GM21367 (cell line): ENCODE data around the gene TTC28.
"Not testable (repeated sequence)": the region's sequence is repeated elsewhere in the genome, so short reads cannot be mapped to it uniquely, and the experiment has no call there.

Experiments used
- ATAC-seq: cut with Tn5 transposase; IDR thresholded peaks from one replicate; pipeline ENCODE4 v1.9.1; 2021; ENCODE audit not compliant: unreplicated experiment

TTC28 gene

DNA sequence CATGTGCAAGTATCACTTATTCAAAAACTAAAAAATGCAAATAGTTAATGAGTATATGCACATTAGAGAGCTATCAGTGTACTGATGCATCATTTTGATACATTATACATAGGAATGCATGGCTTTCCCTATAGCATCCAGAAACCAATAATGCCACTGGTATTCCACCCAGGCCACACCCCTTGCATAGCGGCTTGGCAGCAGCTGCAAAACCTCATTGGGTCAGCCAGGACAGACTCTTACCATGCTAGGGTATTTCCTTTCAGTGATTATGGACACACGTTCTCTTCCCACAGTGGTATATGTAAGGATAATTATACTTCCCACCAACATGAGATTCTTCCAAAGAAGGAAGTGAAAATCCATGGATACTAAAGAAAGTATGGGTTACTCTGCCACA lies 614.7 kb downstream of the TTC28 start:
- ATAC-seq: no peak

DNA sequence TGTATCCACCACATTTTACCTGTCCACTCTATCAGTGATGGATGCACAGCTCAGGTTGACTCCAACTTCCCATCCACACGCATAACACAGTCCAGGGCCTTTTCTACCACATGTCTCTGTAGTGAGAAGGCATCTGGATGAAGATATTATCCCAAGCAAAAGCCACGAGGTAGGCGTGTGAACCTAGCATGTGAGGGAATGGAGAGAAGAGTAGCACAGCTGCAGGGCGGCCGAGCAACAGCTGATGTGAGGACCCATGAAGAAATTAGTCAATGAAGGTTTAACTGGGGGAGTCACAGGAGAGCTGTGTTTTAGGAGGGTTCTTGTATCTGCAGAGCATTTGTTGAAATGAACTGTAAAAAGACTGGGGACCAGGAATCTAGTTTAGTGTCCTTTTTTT lies 616.0 kb downstream of the TTC28 start:
- no peak for ATAC-seq

- ATAC-seq: not testable (repeated sequence)
Observed at GRCh38 chr22:28060594-28060993, 619.0 kb downstream of the TTC28 start.

DNA sequence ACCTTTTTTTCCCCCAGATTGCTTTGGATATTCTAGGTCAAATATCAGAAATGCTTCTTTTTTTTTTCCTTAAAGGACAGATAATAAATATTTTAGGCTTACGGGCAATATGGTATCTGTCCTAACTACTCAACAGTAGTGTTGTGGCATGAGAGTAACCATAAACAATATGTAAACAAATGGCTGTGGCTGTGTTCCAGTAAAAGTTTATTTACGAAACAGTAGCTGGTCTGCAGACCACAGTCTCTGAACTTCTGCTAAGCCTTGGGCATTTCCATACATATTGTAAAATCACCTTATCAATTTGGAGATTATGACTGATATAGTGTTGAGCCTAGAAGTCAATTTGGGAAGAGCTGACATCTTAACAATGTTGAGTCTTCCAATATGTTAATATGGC lies 621.6 kb downstream of the TTC28 start:
- ATAC-seq: no peak

DNA sequence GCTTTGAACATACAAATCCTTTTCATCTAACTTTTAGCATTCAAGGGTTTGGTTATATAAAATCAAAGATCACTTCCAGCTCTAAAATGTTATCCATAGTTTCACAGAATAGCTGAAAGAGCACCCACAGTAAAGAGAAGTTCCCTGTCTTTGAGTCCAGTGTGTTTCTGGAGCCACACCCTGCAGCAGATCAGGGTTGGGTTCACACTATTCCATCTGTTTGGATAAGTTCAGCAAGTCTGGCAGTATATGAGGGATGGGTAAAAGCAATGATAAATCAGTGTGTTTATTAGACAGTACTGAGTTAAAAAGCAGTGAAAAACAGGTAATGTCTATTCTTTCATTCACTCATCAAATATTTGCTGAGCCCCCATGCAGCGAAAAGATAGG lies 624.8 kb downstream of the TTC28 start:
- no peak for ATAC-seq

DNA sequence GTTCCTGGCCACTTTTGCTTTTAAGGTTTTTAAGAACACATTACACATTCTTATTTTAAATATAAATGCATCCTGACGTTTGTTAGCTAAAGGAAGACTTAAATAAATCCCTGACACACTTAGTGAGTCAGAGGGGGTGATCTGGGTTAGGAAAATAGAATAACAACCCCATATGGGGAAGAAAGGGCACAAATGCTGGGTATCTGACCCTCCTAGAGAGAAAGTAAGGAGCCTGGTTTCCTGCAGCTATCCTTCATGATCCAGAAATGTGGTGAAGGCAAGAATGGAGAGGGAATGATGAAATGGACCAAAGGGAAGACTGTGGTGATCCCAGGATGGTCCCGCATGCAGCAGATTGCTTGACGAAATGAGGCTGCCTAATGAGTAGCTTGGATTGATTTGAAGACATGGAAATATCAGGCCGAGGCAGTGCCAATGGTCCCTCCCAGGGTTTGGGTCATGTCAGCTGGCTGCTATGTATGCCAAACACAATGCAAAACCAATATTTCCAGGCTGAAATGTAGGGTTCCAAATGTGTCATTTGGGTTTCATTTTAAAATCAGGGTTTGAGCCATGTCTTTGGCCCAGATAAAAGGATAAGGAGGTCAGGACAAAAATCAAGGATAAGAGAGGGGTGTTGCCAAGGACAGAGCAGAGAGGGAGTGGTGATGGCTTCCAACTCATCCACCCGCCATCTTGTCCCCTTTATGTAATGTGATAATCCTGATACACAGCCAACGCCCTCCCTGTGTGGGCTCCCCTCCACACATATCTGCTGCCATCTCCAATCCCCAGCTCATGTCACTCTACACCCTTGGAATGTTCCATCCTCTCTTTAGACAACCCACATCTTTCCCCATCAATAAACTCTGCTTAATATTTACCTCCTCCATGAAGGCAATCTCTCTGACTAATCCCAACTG lies 625.5 kb downstream of the TTC28 start:
- ATAC-seq: no peak

- no peak for ATAC-seq
Observed at GRCh38 chr22:28052825-28053269, 626.8 kb downstream of the TTC28 start.

- no peak for ATAC-seq
Observed at GRCh38 chr22:28051787-28052356, 627.8 kb downstream of the TTC28 start.

GRCh38 chr22:28051091-28051786 lies 628.4 kb downstream of the TTC28 start:
- ATAC-seq: no peak

GRCh38 chr22:28048529-28048928 lies 631.1 kb downstream of the TTC28 start:
- ATAC-seq: no peak

DNA sequence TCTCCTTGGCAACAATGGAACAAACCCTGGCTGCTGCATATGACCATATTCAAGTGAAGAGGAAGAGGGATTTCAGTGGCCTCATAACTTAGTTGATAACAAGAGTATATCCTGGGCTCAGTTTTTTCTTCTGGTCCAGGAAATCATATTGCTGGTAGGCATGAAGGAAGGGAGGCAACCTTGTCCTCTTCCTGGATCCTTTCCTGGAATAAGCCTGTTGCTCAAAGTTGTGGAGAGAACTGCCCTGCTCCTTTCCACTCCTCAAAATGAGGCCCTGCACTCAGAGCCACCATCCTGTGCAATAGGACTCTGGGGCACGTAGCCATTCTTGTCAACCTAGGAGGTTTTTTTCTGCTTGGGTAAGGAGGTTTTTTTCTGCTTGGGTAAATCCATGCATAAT lies 631.9 kb downstream of the TTC28 start:
- no peak for ATAC-seq

DNA sequence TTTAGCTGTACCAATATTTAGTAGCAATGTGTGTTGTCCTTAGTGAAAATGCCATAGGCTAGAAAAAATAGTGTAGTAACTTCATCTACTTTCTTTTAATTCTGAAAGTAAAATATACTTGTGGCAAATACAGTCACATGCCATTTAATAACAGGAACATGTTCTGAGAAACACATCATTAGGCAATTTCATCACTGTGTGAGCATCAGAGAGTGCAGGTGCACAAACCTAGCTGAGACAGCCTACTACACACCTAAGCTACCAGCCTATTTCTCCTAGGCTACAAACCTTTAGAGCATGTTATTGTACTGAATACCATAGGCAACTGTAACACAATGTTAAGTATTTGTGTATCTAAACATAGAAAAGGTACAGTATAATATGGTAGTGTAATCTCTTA lies 633.5 kb downstream of the TTC28 start:
- ATAC-seq: no peak

- no peak for ATAC-seq
Observed at GRCh38 chr22:28044546-28045173, 635.0 kb downstream of the TTC28 start.

GRCh38 chr22:28043266-28043665 lies 636.4 kb downstream of the TTC28 start:
- ATAC-seq: no peak

DNA sequence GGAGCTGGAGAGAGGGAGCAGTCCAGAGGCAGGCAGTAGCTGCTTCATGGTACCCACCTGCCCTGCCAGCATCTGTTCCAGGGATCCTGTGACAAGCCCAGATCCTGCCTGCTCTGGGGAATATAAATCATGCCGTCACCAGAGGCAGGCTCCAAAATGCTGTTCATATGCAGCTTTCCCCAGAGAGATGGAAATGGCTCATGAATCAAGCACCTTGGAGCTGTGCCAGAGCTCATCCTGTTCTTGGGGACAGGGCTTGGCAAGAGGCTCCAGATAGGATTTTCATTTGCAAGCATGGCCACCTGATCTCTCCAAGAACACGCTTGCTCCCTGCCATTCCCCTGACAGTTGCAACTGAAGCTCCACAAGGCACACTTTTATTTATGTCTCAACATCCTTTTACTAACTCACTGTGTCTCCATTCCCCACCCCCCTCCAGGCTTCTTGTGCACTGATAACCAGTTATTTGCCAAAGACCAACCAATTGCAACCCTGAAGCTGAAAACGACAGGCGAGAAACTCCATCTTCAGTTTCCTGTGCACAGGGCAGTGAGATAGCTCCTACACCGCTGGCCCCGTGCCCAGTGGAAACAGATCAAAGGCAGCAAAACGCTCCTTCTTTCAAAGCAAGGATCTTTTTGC lies 644.8 kb downstream of the TTC28 start:
- no peak for ATAC-seq

GRCh38 chr22:28034145-28034759 lies 645.4 kb downstream of the TTC28 start:
- ATAC-seq: no peak

DNA sequence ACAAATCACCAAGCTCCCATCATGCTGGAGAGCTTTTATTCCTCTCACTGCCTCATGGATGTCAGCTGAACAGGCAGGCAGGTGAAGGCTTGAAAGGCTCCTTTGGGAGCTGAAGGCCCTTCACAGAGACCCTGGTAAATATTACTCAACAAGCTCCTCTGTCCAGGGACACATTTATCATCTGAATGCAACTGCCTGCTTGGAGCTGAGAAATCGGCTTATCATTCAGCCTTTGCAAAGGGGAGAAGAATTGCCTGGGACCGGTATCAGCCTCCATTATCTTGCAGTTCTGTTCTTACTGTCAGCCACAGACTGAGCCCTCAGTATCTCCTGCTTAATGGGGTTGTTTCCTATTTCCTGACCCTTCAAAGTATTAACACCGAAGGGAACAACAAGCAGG lies 646.8 kb downstream of the TTC28 start:
- ATAC-seq: no peak

GRCh38 chr22:28031383-28031922 lies 648.2 kb downstream of the TTC28 start:
- no peak for ATAC-seq

DNA sequence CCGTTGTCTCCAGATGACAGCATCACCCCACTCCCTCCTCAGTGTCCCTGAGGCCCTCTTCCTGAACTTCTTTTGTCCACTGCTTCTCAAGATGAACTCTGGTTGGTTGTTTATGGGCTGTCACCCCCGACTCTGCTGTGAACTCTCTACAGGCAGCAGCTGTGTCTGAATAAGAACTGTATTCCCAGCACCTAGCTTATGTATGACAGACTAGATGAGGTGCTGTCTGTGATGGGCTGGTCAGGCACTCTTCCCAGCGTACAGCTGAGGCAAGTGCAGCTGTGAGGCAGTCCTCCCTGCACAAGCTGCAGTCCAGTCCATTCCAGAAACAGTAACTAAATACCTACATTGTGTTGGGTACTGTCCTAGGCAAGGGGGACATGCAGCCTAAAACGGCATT lies 649.2 kb downstream of the TTC28 start:
- no peak for ATAC-seq

DNA sequence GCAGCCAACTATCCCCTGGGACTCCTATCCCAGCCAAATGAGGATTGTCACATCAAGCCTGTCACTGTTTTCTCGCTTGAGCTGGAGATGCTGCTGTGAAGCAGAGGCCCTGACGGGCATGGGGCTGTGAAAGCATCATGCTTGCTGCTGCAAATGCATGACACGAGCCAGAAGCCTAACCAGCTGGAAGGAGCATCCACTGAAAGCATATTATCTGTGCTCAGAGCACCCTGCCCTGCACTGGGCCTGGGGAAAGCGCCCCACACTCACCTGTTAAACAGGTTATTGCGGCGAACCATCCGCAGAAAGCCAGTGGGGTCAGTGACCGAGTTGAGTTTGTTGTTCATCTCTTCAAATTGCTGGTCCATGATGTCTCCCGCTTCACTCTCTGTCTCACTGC lies 649.7 kb downstream of the TTC28 start:
- ATAC-seq: no peak
